Measurements from ENCODE around the gene TAS2R38.
"Not testable (repeated sequence)": the region's sequence is repeated elsewhere in the genome, so short reads cannot be mapped to it uniquely, and the experiment has no call there.

TAS2R38 gene

DNA sequence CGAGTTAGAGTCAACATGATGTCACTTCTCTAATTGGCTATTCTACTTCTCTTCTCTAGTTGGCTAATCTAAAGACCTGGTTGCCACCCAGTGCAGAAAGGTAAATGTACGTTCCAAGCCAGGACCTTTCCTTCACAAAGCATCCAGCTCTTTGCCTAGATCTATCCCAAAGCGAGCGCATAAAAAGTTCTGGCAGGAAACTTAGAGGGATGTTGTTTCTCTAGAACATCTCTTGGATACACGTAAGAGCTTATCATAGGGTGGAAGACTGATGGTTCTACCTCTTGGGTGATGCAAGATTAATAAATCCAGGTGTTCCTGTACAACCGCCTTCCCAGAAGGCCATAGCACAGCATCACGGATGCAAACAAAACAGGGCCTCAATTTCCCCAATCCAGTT lies at the start of gene TAS2R38:
Gene TAS2R38, minus strand, starts transcription at position 101 of the 400 bp plus-strand sequence. Its CDS starts 84 bp downstream, at position 17.
- no peak for DNase-seq (ENCODE audit: extremely low read depth in 1 of 2, low read depth in 1 of 2)

DNA sequence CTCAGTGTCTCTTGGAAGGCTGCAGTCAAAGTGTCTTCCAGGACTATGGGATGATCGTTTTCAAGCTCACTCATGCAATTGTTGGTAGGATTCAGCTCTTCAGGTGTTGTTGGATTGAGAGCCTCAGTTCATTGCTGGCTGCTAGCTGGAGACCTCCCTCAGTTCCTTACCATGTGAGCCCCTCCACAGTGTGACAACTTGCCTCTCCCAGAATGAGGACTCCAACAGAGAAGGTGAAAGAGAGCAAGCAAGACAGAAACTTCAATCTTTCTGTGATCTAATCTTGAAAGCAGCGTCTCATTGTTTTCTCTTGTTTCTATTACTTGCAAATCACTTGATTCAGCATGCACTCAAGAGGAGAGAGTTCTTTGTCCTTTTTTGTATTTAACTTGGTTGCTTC lies 44.6 kb upstream of the TAS2R38 start:
- no peak for DNase-seq (ENCODE audit: extremely low read depth in 1 of 2, low read depth in 1 of 2)

DNA sequence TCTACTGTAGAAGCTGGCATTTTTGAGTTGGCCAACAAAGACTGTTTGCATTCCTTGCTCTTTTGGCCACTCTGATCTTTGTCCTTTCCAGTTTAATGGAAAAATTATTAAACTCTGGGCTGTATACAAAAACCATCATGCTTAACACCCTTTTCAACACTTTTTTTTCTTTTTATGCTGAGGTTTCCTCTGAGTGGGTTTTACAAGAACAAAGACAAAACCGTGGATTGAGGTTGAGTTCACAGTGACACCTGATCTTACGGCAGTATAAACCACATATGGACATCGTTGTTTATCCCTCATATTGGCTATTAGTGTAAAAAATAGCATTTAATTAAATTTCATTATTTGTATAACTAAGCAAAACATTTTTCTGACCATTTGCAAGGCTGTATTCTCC lies 43.9 kb upstream of the TAS2R38 start:
- DNase-seq (ENCODE audit: extremely low read depth in 1 of 2, low read depth in 1 of 2), result no peak

DNA sequence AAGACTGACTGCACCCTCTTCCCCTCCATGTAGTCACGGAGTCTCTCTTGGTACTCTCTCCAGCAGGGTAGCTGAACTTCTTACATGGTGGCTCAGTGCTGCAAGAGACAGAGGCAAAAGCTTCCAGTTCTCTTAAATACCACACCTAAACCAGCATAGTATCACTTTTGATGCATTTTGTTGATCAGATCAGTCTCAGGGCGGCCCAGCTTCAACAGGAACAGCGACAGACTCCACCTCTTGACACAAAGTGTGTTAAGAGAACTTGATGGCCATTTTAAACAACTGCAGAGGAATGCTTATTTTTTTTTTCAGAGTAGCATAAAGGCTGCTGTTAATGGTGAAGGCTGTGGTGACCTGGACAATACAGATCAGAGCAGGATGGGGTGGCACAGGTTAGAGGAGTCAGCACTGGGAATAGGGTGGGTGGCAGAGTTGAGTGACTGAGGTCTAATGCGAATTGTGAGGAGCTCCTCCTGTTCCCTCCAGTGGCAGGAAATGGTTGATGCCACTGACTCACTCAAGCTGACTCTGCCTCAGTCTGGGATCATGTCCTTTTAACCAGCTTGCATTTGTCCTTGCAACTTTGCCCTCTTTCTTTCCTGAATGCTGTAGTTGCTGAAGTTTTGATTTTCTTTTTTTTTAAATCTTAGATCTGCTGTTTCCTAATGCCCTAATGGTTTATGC lies 39.4 kb upstream of the TAS2R38 start:
- no peak for DNase-seq (ENCODE audit: extremely low read depth in 1 of 2, low read depth in 1 of 2)

DNA sequence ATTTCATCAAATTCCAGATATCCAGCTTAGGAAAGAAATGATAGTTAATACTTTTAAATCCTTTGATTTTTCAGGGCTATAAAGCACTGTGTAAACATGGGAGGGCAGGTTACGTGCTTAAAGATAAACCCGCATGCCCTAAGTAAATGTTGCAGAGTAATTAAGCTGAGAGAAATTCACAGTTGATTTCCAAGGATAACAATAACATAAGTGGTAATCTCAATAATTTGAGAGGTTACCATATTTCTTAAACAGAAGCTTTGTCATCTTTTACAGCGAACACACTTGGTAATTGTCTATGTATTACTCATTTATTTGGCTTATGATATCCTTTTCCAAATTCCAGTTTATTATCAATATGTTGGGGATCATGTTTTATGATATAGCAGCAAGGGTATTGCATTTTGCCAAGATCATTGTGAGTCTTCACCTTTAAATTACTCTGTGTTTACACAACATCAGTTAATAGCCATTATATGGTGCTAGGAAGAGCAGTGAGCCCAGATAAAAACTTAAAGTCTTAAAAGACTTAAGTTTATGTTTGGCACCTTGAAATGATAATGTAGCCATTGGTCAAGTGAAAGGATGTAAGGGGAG lies 37.5 kb upstream of the TAS2R38 start:
- no peak for DNase-seq (ENCODE audit: extremely low read depth in 1 of 2, low read depth in 1 of 2)

DNA sequence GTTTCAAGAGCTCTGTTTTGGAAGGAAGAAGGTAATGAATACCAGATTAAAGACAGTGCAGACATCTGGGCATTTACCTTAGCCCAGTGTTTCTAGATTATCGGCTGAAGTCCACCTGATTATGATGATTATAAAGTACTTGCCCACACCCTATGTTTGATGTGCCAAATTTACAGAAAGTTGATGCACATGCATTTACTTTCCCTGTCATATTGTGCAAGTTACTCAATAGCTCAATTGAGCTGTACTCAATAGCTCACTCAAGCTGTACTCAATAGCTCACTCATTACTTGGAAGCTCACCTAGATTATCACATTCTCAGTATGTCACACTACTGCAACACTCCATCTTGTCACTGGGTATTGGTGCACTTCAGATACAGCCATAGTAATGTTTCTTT lies 35.6 kb upstream of the TAS2R38 start:
- no peak for DNase-seq (ENCODE audit: extremely low read depth in 1 of 2, low read depth in 1 of 2)

DNA sequence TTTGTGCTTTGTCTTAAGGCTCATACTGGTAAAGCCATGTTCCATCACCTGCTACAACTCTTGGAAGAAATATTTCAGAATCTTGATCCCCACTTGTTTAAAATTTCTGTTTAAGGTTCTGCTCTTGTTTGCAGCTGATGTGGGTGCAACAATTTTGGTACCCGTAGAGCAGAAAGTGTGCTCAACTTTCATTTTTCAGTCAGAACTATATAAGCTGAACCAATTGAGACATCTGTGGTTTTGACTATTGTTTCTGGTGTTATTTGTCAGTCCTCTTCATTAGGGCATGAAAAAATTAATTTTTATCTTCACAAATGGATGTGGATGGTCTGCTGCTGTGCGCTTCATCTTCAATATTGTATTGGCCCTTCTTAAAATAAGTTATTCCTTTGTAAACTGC lies 33.0 kb upstream of the TAS2R38 start:
- DNase-seq (ENCODE audit: extremely low read depth in 1 of 2, low read depth in 1 of 2), result no peak

DNA sequence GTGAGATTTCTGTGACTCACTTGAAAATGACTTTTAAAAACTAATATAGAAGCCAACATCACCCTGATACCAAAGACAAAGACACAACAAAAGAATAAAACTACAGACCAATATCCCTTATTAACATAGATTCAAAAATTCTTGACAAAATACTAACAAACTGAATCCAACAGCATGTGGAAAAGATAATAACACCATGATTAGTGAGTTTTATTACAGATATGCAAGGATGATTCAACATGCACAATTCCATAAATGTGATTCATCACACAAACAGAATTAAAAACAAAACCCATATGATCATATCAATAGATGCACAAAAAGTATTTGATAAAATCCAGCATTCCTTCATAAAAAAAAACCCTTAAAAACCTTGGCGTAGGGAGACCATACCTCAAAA lies 28.6 kb upstream of the TAS2R38 start:
- DNase-seq (ENCODE audit: extremely low read depth in 1 of 2, low read depth in 1 of 2), result no peak

DNA sequence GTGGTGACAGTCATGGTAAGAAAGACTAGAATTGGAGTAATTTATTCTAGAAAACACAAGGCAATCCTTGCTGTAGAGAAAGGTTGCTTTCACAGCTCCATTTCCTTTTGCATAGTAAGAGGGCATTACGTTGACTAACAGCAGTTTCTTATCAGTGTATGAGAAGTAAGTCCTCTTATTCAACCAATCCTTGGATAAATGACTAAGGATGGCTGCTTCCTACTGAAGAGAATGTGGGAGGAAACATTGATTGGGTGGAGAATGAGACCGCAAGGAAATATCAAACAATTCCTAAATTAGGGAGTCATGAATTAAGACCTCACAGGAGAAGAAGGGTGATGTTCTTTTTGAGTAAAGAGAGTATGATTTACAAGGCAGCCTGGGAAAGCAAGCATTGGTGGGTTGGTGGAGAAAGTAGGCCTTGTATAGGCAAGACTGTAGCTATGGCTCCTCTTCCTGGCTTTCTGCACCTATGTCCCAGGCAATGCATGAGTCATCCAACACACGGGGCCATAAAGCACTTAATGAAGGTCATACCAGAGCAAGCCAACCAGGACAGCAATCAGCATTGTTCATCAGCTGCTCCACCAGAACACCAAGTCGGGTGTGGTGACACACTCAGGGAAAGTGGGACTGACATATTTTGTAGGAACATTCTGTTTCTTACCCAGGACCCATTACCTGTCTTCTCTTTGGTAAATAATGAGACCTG lies 27.7 kb upstream of the TAS2R38 start:
- DNase-seq (ENCODE audit: extremely low read depth in 1 of 2, low read depth in 1 of 2), result no peak

DNA sequence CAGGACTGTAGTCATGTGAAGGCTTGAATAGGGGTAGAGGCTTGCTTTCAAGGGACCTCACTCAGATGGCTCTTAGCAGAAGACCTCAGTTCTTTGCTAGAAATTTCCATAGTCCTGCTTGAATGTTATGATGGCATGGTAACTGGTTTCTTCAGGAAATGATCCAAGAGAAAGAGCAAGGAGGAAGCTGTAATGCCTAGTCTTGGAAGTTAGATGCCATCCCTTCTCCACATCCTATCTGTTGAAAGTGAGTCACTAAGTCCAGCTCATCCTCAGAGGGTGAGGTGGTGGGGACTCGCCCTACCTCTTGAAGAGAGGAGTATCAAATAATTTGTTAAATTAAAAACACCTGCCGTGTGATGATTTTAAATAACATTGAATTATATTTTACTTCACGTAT lies 26.7 kb upstream of the TAS2R38 start:
- no peak for DNase-seq (ENCODE audit: extremely low read depth in 1 of 2, low read depth in 1 of 2)

DNA sequence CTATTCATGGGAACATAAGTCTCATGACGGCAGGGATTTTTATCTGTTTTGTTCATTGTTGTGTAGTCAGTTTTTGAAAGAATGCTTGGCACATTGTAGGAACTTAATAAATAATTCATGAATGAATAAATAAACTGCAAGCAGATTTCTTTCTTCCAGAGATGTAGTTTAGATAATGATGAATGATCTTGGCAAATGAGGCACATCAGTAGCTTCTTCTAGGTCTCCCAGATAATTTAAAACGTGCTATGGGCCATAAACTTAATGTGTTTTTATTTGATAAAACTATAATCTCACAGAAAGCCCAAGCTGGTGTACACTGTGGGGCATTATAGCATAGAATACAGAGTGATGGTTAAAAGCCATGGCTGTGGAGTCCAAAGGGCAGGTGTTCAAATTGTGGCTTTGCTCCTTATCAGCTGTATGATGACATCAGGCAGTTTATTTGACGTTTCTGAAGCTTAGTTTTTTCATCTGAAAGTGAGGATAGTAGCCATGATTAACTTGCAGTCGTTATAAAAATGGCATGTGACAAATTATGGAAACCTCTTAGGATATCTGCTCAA lies 25.6 kb upstream of the TAS2R38 start:
- no peak for DNase-seq (ENCODE audit: extremely low read depth in 1 of 2, low read depth in 1 of 2)

DNA sequence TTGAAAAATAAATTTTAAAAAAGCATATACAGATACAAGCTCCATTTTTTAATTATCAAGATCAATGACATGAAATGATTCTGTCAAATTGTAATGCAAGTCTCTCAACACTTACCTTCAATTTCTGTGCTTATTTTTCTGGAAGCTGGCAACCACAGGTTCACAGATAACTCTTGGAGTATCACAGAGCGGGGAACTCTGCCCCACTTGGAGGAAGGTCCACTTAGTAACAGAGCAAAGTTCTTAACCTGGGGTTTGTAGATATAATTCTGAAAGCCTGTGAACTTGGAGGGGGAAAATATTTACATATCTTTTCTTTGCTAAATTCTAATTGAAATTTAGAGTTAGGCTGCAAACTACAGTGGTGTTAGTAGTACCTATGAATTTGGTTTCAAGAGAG lies 19.8 kb upstream of the TAS2R38 start:
- DNase-seq (ENCODE audit: extremely low read depth in 1 of 2, low read depth in 1 of 2), result no peak

DNA sequence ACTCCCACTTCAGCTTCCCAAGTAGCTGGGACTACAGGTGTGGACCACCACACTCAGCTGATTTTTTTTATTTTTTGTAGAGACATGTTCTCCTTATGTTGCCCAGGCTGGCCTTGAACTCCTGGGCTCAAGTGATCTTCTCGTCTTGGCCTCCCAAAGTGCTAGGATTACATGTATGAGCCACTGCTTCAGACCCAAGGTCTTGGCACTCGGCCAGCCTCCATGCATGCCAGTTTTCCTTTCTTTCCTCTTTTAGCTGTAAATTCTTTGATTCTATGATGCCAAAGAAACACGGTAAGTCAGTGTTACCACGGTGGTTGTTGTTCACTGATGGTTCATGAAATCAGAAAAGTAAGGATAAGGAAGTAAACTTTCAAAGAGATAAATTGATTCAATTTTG lies 19.1 kb upstream of the TAS2R38 start:
- no peak for DNase-seq (ENCODE audit: extremely low read depth in 1 of 2, low read depth in 1 of 2)

DNA sequence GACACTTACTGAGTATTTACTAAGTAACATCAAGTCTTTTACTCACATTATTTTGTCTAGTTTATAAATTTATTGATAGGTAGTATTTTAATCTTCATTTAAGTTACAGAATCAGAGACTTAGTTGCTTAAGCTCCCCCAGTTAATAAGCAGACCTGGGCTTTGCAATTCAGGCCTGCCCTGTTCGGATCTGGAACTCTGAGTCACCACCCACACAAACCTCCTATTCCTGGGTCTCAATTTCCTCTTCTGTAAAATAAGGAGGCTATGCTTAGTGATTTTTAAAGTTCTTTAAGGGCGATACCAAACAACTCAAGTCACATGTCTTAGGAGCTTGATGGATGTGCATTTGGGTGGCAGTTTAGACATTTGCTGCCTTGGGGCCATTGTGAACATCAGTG lies 18.6 kb upstream of the TAS2R38 start:
- DNase-seq (ENCODE audit: extremely low read depth in 1 of 2, low read depth in 1 of 2), result no peak

DNA sequence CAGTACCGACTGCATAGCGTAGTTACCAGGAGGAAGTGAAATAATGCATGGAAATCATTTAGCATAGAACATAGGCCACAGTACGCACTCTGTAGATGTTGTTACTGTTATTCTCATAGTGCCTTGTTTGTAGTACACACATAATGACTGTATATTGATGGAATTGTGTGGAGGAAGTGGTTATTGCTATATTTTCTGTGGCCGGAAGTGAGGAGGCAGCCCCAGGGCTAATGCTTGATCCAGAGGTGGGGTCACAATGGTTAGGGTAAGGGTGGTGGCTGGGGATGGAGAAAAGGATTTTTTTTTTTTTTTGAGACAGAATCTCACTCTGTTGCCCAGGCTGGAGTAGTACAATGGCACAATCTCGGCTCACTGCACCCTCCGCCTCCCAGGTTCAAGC lies 17.6 kb upstream of the TAS2R38 start:
- no peak for DNase-seq (ENCODE audit: extremely low read depth in 1 of 2, low read depth in 1 of 2)

DNA sequence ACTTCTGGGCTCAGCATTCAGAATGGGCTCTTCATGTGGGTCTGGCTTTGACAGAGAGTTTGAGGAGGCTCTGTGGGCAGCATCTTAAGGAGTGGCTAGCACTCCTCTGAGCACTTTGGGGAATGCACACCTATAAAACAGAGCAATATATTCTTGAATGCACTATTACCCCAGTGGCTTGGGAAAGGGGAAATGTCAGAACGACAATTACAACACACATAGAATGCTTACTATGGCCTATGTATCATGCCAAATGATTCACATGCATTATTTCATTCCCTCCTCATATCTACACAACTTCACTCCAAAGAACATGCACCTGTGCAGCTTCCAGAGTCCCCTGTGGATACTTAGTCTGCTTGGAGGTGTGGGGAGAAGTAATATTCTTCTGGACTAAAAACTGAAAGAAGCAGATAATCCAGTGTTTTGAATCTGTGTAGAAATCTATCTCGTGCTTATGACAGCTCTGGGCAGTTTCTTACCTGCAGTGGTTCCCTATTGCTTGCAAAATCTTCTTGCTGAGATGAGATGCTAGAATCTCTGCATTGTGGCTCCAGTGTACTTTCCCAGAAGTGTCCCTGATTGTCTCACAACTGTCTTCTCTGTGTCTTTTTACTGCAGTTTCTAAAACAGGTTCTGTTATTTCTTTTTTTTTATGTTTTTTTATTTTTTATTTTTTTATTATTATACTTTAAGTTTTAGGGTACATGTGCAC lies 16.6 kb upstream of the TAS2R38 start:
- DNase-seq (ENCODE audit: extremely low read depth in 1 of 2, low read depth in 1 of 2), result no peak

DNA sequence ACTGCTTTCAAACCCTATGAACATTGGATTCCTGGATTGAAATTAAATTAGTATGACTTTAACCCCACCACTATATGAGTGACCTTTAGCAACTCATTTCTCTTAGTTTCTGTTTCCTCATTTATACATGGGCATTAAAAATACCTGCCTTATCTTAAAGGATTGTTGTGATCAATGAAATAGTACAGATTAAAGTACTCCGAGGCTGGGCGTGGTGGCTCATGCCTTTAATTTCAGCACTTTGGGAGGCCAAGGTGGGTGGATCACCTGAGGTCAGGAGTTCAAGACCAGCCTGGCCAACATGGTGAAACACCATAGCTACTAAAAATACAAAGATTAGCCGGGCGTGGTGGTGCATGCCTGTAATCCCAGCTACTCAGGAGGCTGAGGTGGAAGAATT lies 14.2 kb upstream of the TAS2R38 start:
- DNase-seq (ENCODE audit: extremely low read depth in 1 of 2, low read depth in 1 of 2), result not testable (repeated sequence)

DNA sequence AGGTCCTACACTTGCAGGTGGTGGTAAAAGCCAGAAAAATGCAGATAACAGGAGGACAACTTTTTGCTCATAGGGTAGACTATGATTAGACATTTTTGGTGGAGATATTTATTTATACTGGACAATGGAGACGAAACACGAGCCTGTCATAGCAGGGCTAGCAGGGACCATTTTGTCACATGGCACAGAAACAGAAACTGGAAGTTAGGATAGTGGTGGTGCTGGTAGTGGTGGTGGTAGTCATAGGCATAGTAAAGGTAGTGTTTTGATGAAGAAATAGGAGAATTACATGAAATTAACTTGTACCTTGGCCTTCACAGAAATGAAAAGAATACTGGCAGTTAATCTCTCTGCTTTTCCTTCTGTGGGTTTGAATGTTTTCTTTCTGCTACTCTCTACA lies 13.3 kb upstream of the TAS2R38 start:
- DNase-seq (ENCODE audit: extremely low read depth in 1 of 2, low read depth in 1 of 2), result no peak

DNA sequence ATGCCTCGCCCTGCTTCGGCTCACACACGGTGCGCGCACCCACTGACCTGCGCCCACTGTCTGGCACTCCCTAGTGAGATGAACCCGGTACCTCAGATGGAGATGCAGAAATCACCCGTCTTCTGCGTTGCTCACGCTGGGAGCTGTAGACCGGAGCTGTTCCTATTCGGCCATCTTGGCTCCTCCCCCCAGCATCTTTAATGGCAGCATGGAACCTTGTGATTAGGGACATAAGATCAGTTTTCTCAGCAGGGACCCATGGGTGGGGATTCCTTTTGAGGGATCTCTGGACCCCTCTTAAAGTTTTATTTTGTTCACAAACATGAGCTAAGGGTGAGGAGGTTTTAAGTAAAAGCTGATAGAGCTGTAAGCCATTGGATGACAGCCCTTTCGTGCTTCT lies 12.4 kb upstream of the TAS2R38 start:
- DNase-seq (ENCODE audit: extremely low read depth in 1 of 2, low read depth in 1 of 2), result not testable (repeated sequence)

DNA sequence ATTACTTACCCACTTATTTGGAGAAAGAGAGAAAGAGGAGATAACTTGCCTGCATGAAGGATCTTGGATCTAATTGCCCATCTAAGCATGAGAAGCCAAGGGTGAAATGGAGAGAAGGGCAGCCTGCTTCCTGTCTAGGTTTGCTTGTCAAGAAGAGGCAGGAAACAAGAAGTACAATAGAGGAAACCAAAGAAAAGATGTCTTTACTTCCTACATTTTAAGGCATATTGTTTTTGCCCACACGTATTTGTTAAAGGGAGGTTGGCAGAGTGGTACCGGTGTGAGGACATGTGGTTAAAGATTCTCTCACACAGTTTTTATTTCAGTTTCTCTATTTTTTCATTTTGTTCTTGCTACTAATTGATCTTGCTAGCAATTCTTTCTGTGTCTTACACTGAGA lies 6.0 kb upstream of the TAS2R38 start:
- DNase-seq (ENCODE audit: extremely low read depth in 1 of 2, low read depth in 1 of 2), result no peak

DNA sequence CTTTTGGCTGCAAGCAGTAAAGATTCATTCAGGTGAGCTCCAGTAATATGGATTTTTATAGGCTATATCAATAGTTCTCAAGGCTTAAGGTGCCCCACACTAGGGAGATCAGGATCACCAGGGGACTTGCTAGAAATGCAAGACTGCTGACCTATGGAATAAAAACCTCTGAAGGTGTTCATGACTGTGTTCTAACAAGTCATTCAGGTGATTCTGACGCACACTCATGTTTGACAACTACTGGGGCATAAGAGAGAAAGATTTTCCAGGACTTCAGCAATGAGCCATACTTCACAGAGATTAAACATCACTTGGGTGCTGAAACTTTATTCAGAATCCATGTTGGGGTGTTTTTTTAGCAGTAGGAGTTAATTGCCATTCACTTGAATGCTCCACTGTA lies 4.8 kb upstream of the TAS2R38 start:
- DNase-seq (ENCODE audit: extremely low read depth in 1 of 2, low read depth in 1 of 2), result no peak

Measured in activated CD8-positive, alpha-beta memory T cell treated with anti-CD3 and anti-CD28 coated beads for 1 hour (primary cell).